Measurements from ENCODE around the gene SOX14. TPM values are rescaled to one million over a fixed set of nuclear protein-coding genes. Genes with fewer than 3 reads are reported as not detected.

SOX14 gene
- polyA plus RNA-seq, 1 of the 3 experiments (the other 2 are of a cell fraction) = not detected

DNA sequence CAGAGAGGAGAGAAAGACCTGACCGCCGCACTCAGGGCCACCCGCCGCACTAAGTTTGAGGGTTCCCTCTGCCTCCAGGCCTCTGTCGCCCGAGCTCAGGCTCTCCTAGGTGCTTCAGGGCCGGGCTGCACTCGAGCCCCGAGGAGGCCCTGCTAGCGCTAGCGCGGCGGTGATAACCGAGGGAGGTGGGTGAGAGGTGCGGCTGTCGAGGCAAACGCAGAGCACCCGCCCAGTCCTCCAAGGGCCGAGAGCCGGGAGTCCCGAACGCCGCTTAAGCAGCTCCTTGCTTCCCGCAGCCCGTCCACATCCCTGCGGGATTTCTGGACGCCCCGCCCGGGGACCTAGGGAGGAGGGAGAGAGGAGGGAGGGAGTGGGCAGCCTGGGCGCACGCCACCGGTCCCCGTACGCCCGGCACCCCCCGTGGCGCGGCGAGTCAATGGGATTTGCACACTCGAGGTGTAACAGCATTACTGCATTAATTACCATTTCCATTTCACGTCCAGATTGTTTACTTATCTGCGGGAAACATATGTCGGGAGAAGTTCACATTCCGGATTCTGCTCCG lies 6.8 kb downstream of the SOX14 start:
- peak overlapping the region; percentile 48; the same call in 1 of the 2 replicates for H2AFZ ChIP-seq (ENCODE audit: low read depth)
- no peaks in the 10 kb centered on the region for H4K20me1 ChIP-seq (ENCODE audit: insufficient read depth)
- no peak overlapping the region for H3K27ac ChIP-seq (ENCODE audit: low read depth in 2 of 2, low read length in 1 of 2)
- peaks cover 0 to 14% of the 10 kb centered on the region in 2 experiments; a peak in 1 of 4 replicates for H3K4me1 ChIP-seq (ENCODE audit: control insufficient read depth in 1 of 2, insufficient read depth in 2 of 2, low read depth in 1 of 2, low read length in 1 of 2)
- DNase-seq = peak; percentile 55
- H3K9me2 ChIP-seq = no peaks in the 10 kb centered on the region
- no peaks in the 10 kb centered on the region for H3K9me3 ChIP-seq
- H3K9ac ChIP-seq = no peak overlapping the region
- peak overlapping the region; percentile 12 to 43; a peak in 3 of 4 replicates for H3K4me3 ChIP-seq (ENCODE audit: low read depth in 2 of 2, low read length in 1 of 2)
- ChIA-PET POLR2A (no interaction called here), CTCF (no interaction called here)
- peaks cover 72% of the 10 kb centered on the region for H3K27me3 ChIP-seq (ENCODE audit: insufficient read depth)
- 0% methylated on average over 15 of the region's 45 CpGs for WGBS (ENCODE audit: low lambda C conversion rate)
- H3K79me2 ChIP-seq (ENCODE audit: insufficient read depth) = no peaks in the 10 kb centered on the region
- H3F3A ChIP-seq (replicated peaks; ENCODE audit: insufficient read depth) = no peaks in the 10 kb centered on the region
- H3K4me2 ChIP-seq = peak overlapping the region; percentile 76
- TF ChIP-seq, protein P1, sequence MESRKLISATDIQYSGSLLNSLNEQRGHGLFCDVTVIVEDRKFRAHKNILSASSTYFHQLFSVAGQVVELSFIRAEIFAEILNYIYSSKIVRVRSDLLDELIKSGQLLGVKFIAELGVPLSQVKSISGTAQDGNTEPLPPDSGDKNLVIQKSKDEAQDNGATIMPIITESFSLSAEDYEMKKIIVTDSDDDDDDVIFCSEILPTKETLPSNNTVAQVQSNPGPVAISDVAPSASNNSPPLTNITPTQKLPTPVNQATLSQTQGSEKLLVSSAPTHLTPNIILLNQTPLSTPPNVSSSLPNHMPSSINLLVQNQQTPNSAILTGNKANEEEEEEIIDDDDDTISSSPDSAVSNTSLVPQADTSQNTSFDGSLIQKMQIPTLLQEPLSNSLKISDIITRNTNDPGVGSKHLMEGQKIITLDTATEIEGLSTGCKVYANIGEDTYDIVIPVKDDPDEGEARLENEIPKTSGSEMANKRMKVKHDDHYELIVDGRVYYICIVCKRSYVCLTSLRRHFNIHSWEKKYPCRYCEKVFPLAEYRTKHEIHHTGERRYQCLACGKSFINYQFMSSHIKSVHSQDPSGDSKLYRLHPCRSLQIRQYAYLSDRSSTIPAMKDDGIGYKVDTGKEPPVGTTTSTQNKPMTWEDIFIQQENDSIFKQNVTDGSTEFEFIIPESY (IDR thresholded peaks at IDR 0.05; ENCODE audit: borderline replicate concordance, low read depth) = no peak
- peak; percentile 58; the same call in 1 of the 2 replicates for TF ChIP-seq EZH2phosphoT487 (IDR thresholded peaks at IDR 0.05; ENCODE audit: borderline replicate concordance, low read depth)
- no peaks in the 10 kb centered on the region for H3K36me3 ChIP-seq (replicated peaks in 1 of 2; ENCODE audit: control insufficient read depth in 1 of 2, insufficient read depth in 2 of 2, low read length in 1 of 2)

GRCh38 chr3:137771401-137772213 lies 7.5 kb downstream of the SOX14 start:
- Histone ChIP-seq H3F3A (replicated peaks; ENCODE audit: insufficient read depth) (no peaks in the 10 kb centered on the region), H3K9me2 (no peaks in the 10 kb centered on the region), H3K4me2 (peak overlapping the region; percentile 76), H3K4me1 (ENCODE audit: control insufficient read depth in 1 of 2, insufficient read depth in 2 of 2, low read depth in 1 of 2, low read length in 1 of 2) (peaks cover 0 to 14% of the 10 kb centered on the region in 2 experiments; a peak in 1 of 4 replicates), H3K27ac (ENCODE audit: low read depth in 2 of 2, low read length in 1 of 2) (no peak overlapping the region), H3K36me3 (replicated peaks in 1 of 2; ENCODE audit: control insufficient read depth in 1 of 2, insufficient read depth in 2 of 2, low read length in 1 of 2) (no peaks in the 10 kb centered on the region), H2AFZ (ENCODE audit: low read depth) (peak overlapping the region; percentile 72; the same call in 1 of the 2 replicates), H3K79me2 (ENCODE audit: insufficient read depth) (no peaks in the 10 kb centered on the region), H4K20me1 (ENCODE audit: insufficient read depth) (no peaks in the 10 kb centered on the region), H3K9ac (no peak overlapping the region), H3K9me3 (no peaks in the 10 kb centered on the region), H3K27me3 (ENCODE audit: insufficient read depth) (peaks cover 66% of the 10 kb centered on the region), H3K4me3 (ENCODE audit: low read depth in 2 of 2, low read length in 1 of 2) (peak overlapping the region; percentile 12 to 43; a peak in 3 of 4 replicates)
- TF ChIP-seq NRF1 (IDR thresholded peaks at IDR 0.05; ENCODE audit: low read depth, low read length) (no peak), MXI1 (IDR thresholded peaks at IDR 0.05; ENCODE audit: low read depth, low read length) (no peak), FOXJ3 (CRISPR knock-in tag; IDR thresholded peaks at IDR 0.05) (no peak), EP300 (IDR thresholded peaks at IDR 0.05; ENCODE audit: borderline replicate concordance in 1 of 2, low read depth in 1 of 2, low read length in 1 of 2) (no peak), YY1 (IDR thresholded peaks at IDR 0.05; ENCODE audit: low read depth) (no peak), MAX (IDR thresholded peaks at IDR 0.05; ENCODE audit: low read depth) (no peak), TEAD4 (IDR thresholded peaks at IDR 0.05; ENCODE audit: borderline replicate concordance, insufficient read depth) (no peak), FOSL2 (IDR thresholded peaks at IDR 0.05; ENCODE audit: borderline replicate concordance, low read depth) (no peak), MEF2A (IDR thresholded peaks at IDR 0.05; ENCODE audit: borderline replicate concordance, low read depth) (no peak), RCOR1 (IDR thresholded peaks at IDR 0.05; ENCODE audit: low read length) (no peak), EZH2phosphoT487 (IDR thresholded peaks at IDR 0.05; ENCODE audit: borderline replicate concordance, low read depth) (no peak), PBX3 (IDR thresholded peaks at IDR 0.05) (no peak)
- TF ChIP-seq, protein P2, sequence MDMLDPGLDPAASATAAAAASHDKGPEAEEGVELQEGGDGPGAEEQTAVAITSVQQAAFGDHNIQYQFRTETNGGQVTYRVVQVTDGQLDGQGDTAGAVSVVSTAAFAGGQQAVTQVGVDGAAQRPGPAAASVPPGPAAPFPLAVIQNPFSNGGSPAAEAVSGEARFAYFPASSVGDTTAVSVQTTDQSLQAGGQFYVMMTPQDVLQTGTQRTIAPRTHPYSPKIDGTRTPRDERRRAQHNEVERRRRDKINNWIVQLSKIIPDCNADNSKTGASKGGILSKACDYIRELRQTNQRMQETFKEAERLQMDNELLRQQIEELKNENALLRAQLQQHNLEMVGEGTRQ (IDR thresholded peaks at IDR 0.05; ENCODE audit: borderline replicate concordance, low read depth, low read length) = no peak
- TF ChIP-seq, protein P1 (IDR thresholded peaks at IDR 0.05; ENCODE audit: borderline replicate concordance, low read depth) = no peak
- ChIA-PET CTCF (no interaction called here), POLR2A (no interaction called here)
- DNase-seq = peak; percentile 39
- WGBS (ENCODE audit: low lambda C conversion rate) = 2% methylated on average over 44 of the region's 53 CpGs

Data from SK-N-SH (cell line).